GM19328 (cell line): ENCODE results near the gene RPL38.

Experiments used
- ATAC-seq: cut with Tn5 transposase; IDR thresholded peaks from one replicate; pipeline ENCODE4 v1.9.1; 2021; ENCODE audit warnings: mild to moderate bottlenecking, moderate library complexity; ENCODE audit not compliant: unreplicated experiment

Gene RPL38

DNA sequence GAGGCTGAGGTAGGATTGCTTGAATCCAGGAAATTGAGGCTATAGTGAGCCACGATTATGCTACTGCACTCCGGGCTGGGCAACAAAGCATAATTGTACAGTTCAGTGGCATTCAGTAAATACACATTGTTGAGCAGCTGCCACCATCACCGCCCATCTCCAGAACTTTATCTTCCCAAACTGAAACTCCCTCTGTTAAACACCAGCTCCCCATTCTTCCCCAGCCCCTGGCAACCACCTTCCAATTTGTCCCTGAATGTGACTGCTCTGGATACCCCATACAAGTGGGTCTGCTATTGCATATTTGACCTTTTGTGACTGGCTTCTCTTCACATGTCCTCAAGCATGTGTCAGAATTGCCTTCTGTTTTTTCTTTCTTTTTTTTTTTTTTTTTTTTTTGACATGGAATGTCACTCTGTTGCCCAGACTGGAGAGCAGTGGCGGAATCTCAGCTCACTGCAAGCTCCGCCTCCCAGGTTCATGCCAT, 2.9 kb downstream of the RPL38 start:
- no peak for ATAC-seq

GRCh38 chr17:74210191-74211140, 7.0 kb downstream of the RPL38 start:
- ATAC-seq = no peak

GRCh38 chr17:74211141-74211911, 7.8 kb downstream of the RPL38 start:
- no peak for ATAC-seq

DNA sequence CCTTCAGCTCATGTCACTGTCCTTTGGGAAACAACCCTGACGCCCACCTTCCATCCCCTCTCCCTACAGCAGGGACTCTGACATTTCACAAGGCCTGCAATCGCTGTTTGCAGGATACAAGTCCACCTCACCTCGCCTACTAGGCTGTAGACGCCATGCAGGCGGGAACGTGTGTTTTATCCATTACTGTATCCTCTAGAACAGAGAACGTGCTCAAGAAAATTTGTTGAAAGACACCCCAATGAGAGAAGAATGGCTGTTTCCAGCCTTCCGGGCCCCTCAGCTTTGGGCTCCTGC, 8.4 kb downstream of the RPL38 start:
- ATAC-seq = no peak

- no peak for ATAC-seq
Observed at GRCh38 chr17:74212209-74212912, 8.9 kb downstream of the RPL38 start.

- ATAC-seq = peak; percentile 46
Observed at GRCh38 chr17:74212913-74213791, 9.7 kb downstream of the RPL38 start, which contains the start of gene TTYH2. TTYH2 (plus strand) TSS chr17:74213571; CDS start chr17:74213588, 17 bp downstream.

DNA sequence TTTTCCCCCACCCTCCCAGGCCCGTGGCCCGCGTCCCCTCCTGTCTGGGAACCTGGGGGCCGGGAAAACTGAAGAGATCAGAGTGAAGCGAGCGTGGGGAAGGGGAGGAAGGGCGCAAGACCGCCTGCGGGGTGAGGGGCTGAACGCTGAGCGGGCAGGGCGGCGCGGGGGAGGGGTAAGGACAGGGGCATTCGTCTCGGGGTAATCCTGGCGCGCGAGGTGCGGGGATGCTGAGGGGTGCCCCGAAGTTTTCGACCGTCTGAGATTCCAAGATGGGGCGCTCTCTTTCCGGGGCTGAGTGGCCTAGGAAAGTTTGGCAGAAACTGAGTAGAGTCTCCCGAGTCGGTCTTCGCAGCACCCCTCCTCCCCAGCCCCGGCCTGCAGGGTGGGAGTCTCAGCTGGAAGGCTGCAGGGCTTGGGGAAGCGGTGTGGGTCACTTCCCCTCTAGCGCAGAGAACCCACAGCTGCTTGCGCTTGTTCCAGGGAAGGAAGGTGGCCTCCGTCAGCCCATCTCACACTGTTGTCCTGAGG, 10.4 kb downstream of the RPL38 start:
- ATAC-seq = no peak

- no peak for ATAC-seq
Observed at GRCh38 chr17:74214484-74215341, 11.2 kb downstream of the RPL38 start.

- ATAC-seq = no peak
Observed at GRCh38 chr17:74215342-74215727, 11.9 kb downstream of the RPL38 start.

DNA sequence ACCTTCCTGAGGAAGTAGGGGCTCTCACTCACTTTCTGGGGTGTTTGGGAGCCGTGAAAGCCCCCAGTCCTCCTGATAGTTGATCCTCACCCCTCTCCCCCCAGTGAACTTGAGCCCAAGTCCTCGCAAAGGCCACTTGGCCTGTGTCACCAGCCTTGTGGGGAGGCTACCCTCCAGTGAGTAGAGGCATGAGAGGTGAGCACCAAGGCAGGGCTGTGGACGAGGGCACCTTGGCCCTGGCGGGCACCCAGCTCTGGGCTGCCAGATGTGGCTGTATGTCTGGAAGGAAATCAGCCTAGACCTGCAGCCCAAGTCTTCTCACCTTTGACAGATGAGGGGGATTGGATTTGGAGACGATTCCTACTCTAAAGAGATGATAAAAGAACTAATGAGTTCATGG, 13.0 kb downstream of the RPL38 start:
- ATAC-seq = no peak

- no peak for ATAC-seq
Observed at GRCh38 chr17:74217037-74217730, 13.7 kb downstream of the RPL38 start.

DNA sequence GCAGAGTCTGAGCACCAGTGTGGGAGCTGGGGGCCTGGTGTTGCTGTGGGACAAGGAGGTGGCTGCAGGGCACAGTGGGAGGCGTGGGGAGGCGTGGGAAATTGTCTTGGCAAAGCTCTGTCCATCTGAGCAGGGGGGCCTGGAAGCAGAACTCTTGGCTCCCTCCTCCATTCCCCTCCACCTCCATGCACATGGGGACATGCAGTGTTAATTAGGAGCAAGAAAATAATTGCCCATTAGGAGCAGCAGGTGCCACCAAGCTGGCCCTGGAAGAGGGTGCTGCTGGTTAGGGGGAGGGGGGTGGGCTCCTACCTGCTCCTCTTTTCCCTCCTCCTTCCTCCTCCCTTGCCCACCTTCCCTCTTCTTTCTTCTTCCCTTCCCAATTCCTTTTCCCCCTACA, 14.4 kb downstream of the RPL38 start:
- ATAC-seq = no peak

GRCh38 chr17:74218436-74218835, 15.0 kb downstream of the RPL38 start:
- no peak for ATAC-seq

GRCh38 chr17:74219576-74220133, 16.2 kb downstream of the RPL38 start:
- no peak for ATAC-seq

DNA sequence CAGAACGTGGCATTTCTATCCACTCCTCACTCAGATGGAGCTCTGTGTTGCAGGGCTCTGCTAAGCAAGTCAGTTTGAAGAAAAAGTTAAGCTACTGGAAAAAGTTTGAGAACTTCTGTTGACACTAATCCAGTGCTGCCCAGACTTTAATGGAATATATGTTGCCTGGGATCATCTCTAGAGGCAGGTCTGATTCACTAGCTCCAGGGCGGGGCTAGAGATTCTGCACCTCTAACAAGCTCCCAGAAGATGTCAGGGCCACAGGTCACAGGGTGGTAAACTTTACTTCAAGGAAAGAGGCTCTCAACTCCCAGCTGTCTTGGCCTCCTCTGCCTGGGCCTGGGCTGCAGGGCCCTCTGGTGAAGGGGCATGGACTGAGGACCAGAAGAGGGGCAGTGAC, 16.7 kb downstream of the RPL38 start:
- no peak for ATAC-seq

DNA sequence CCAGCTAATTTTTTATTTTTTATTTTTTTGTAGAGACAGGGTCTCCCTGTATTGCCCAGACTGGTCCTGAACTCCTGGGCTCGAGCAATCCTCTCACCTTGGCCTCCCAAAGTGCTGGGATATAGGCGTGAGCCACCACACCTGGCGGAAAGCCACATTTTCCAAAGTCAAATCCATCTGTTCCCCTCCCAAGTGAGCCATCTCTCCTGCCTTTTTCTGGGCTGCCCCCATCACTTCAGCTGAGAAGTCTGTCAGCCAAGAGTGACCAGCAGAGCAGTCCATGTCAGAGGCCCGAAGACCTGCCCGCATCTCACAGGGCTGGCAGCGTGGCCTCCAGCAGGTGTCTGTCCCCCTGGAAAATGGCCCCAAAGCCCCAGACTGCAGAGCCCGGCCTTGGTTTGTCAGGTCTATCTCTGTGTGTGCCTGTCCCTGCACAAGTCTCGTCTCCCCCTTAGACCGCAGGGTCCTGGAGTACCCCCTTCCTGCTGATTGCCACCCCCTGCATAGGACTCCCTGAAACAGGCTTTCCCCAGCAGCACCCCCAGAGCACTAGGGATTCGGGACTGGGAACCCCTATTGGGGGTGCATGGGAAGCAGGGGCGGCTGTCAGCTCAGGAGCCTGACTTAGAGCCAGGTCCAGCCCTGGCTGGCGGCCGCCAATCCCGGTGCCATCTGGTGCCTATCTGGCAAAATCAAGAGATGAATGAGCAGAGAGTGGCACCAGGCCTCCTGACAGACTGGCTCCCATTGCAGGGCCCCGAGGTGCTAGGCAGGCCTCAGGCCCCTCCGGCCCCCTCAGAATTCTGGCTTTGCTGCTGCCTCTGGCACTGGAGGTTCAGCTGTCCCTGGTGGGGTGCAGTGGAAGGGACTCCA, 17.7 kb downstream of the RPL38 start:
- ATAC-seq = no peak

DNA sequence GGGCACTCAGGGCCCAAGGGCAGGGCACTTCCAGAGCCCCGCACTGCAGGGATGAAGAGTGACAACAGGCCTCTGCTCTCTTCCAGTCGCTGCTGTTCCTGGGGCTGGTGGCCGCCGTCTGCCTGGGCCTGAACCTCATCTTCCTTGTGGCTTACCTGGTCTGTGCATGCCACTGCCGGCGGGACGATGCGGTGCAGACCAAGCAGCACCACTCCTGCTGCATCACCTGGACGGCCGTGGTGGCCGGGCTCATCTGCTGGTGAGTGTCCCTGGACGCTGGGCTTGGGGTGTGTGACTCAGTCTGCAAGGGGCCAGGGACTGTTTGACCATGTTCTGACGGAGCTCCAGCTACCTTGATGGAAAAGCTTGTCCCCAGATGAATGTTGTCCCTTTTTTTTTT, 18.9 kb downstream of the RPL38 start:
- ATAC-seq = no peak
